ENCODE results near the gene CD69.

- TF ChIP-seq CTCF (IDR thresholded peaks at IDR 0.05 in 4 of 5, conservative IDR thresholded peaks at IDR 0.05 in 1 of 5) (no peak), POLR2A (IDR thresholded peaks at IDR 0.05) (no peak)
These were observed 41.7 kb downstream of the CD69 start for GRCh38 chr12:9718968-9719367.

Data from gastrocnemius medialis (tissue), 4 donors.